Stimulated activated memory B cell treated with anti-CD40 and anti-IgM and Interleukin-4, amounts not matched to agents 10 μg/mL and 1 μg/mL and 100 μg/mL, for 72 hours (primary cell): ENCODE data around the gene TMEM117.

Source experiments
- ATAC-seq: fragments of 150-1000 bp; cut with Tn5 transposase; 2 replicates; pipeline ENCODE4 v1.10.0; 2021
- H3K27ac Mint-ChIP-seq: one replicate; pipeline ENCODE4 v1.8.0; 2022; ENCODE audit warnings: mild to moderate bottlenecking, mixed read lengths
- H3K27me3 Mint-ChIP-seq: one replicate; pipeline ENCODE4 v1.8.0; 2022; ENCODE audit warnings: mixed read lengths
- H3K36me3 Mint-ChIP-seq: one replicate; pipeline ENCODE4 v1.8.0; 2022; ENCODE audit warnings: mixed read lengths
- H3K4me1 Mint-ChIP-seq: one replicate; pipeline ENCODE4 v1.8.0; 2022; ENCODE audit warnings: mixed read lengths
- H3K4me3 Mint-ChIP-seq: one replicate; pipeline ENCODE4 v1.8.0; 2022; ENCODE audit warnings: mild to moderate bottlenecking, moderate library complexity, mixed read lengths
- H3K9me3 Mint-ChIP-seq: one replicate; pipeline ENCODE4 v1.8.0; 2022; ENCODE audit warnings: mixed read lengths

TMEM117 gene

GRCh38 chr12:44296624-44297197 is 460.8 kb downstream of the TMEM117 start:
- Mint-ChIP-seq H3K4me3 (no peak overlapping the region), H3K27ac (peak overlapping the region; percentile 76), H3K36me3 (peaks cover 13% of the 10 kb centered on the region), H3K9me3 (peaks cover 9% of the 10 kb centered on the region), H3K27me3 (no peaks in the 10 kb centered on the region), H3K4me1 (peaks cover 22% of the 10 kb centered on the region)
- no peak for ATAC-seq

- H3K27ac Mint-ChIP-seq = no peak overlapping the region
- H3K4me1 Mint-ChIP-seq = peaks cover 14% of the 10 kb centered on the region
- no peak overlapping the region for H3K4me3 Mint-ChIP-seq
- peaks cover 27% of the 10 kb centered on the region for H3K36me3 Mint-ChIP-seq
- no peaks in the 10 kb centered on the region for H3K27me3 Mint-ChIP-seq
- H3K9me3 Mint-ChIP-seq = peaks cover 9% of the 10 kb centered on the region
- ATAC-seq = no peak
Measured at GRCh38 chr12:44299524-44299923, 463.6 kb downstream of the TMEM117 start.

GRCh38 chr12:44307506-44308168 is 471.8 kb downstream of the TMEM117 start:
- Mint-ChIP-seq H3K4me3 (no peak overlapping the region), H3K27me3 (no peaks in the 10 kb centered on the region), H3K9me3 (peaks cover 5% of the 10 kb centered on the region), H3K36me3 (peaks cover 23% of the 10 kb centered on the region), H3K4me1 (peaks cover 9% of the 10 kb centered on the region), H3K27ac (no peak overlapping the region)
- no peak for ATAC-seq

GRCh38 chr12:44313188-44313587 is 477.3 kb downstream of the TMEM117 start:
- H3K9me3 Mint-ChIP-seq = peaks cover 5% of the 10 kb centered on the region
- no peak for ATAC-seq
- H3K4me1 Mint-ChIP-seq = no peaks in the 10 kb centered on the region
- peaks cover 20% of the 10 kb centered on the region for H3K36me3 Mint-ChIP-seq
- H3K27me3 Mint-ChIP-seq = no peaks in the 10 kb centered on the region
- H3K4me3 Mint-ChIP-seq = no peak overlapping the region
- H3K27ac Mint-ChIP-seq = no peak overlapping the region

- peaks cover 5% of the 10 kb centered on the region for H3K9me3 Mint-ChIP-seq
- H3K27me3 Mint-ChIP-seq = no peaks in the 10 kb centered on the region
- H3K36me3 Mint-ChIP-seq = peaks cover 20% of the 10 kb centered on the region
- H3K4me1 Mint-ChIP-seq = no peaks in the 10 kb centered on the region
- ATAC-seq = no peak
- H3K27ac Mint-ChIP-seq = no peak overlapping the region
- H3K4me3 Mint-ChIP-seq = no peak overlapping the region
Measured at GRCh38 chr12:44314007-44314500, 478.2 kb downstream of the TMEM117 start.

- Mint-ChIP-seq H3K4me3 (no peak overlapping the region), H3K9me3 (no peaks in the 10 kb centered on the region), H3K27me3 (no peaks in the 10 kb centered on the region), H3K27ac (no peak overlapping the region), H3K36me3 (peaks cover 13% of the 10 kb centered on the region), H3K4me1 (no peaks in the 10 kb centered on the region)
- peak; percentile 66 for ATAC-seq
Measured at GRCh38 chr12:44317651-44318126, 481.8 kb downstream of the TMEM117 start.

GRCh38 chr12:44331269-44331668 is 495.4 kb downstream of the TMEM117 start:
- Mint-ChIP-seq H3K9me3 (peaks cover 4% of the 10 kb centered on the region), H3K27me3 (no peaks in the 10 kb centered on the region), H3K36me3 (peaks cover 12% of the 10 kb centered on the region), H3K4me3 (no peak overlapping the region), H3K4me1 (no peaks in the 10 kb centered on the region), H3K27ac (no peak overlapping the region)
- ATAC-seq = no peak

GRCh38 chr12:44334347-44334746 is 498.5 kb downstream of the TMEM117 start:
- H3K4me3 Mint-ChIP-seq = no peak overlapping the region
- no peaks in the 10 kb centered on the region for H3K27me3 Mint-ChIP-seq
- peaks cover 4% of the 10 kb centered on the region for H3K9me3 Mint-ChIP-seq
- peaks cover 12% of the 10 kb centered on the region for H3K36me3 Mint-ChIP-seq
- no peak for ATAC-seq
- H3K4me1 Mint-ChIP-seq = no peaks in the 10 kb centered on the region
- no peak overlapping the region for H3K27ac Mint-ChIP-seq

- peaks cover 4% of the 10 kb centered on the region for H3K9me3 Mint-ChIP-seq
- no peak overlapping the region for H3K4me3 Mint-ChIP-seq
- ATAC-seq = no peak
- H3K27ac Mint-ChIP-seq = no peak overlapping the region
- peaks cover 12% of the 10 kb centered on the region for H3K36me3 Mint-ChIP-seq
- no peaks in the 10 kb centered on the region for H3K4me1 Mint-ChIP-seq
- no peaks in the 10 kb centered on the region for H3K27me3 Mint-ChIP-seq
Measured at GRCh38 chr12:44335030-44335429, 499.1 kb downstream of the TMEM117 start.

- no peak overlapping the region for H3K4me3 Mint-ChIP-seq
- H3K4me1 Mint-ChIP-seq = no peaks in the 10 kb centered on the region
- H3K9me3 Mint-ChIP-seq = peaks cover 4% of the 10 kb centered on the region
- ATAC-seq = no peak
- no peaks in the 10 kb centered on the region for H3K27me3 Mint-ChIP-seq
- peaks cover 12% of the 10 kb centered on the region for H3K36me3 Mint-ChIP-seq
- no peak overlapping the region for H3K27ac Mint-ChIP-seq
Measured at GRCh38 chr12:44336577-44336976, 500.7 kb downstream of the TMEM117 start.

GRCh38 chr12:44342371-44342770 is 506.5 kb downstream of the TMEM117 start:
- Mint-ChIP-seq H3K27ac (no peak overlapping the region), H3K4me3 (no peak overlapping the region), H3K27me3 (no peaks in the 10 kb centered on the region), H3K9me3 (no peaks in the 10 kb centered on the region), H3K4me1 (no peaks in the 10 kb centered on the region), H3K36me3 (no peaks in the 10 kb centered on the region)
- no peak for ATAC-seq

GRCh38 chr12:44347145-44347544 is 511.3 kb downstream of the TMEM117 start:
- Mint-ChIP-seq H3K4me3 (no peak overlapping the region), H3K36me3 (peaks cover 9% of the 10 kb centered on the region), H3K27me3 (no peaks in the 10 kb centered on the region), H3K27ac (no peak overlapping the region), H3K9me3 (no peaks in the 10 kb centered on the region), H3K4me1 (no peaks in the 10 kb centered on the region)
- no peak for ATAC-seq

- H3K27ac Mint-ChIP-seq = no peak overlapping the region
- no peaks in the 10 kb centered on the region for H3K4me1 Mint-ChIP-seq
- H3K36me3 Mint-ChIP-seq = peaks cover 13% of the 10 kb centered on the region
- no peak overlapping the region for H3K4me3 Mint-ChIP-seq
- H3K9me3 Mint-ChIP-seq = peaks cover 3% of the 10 kb centered on the region
- no peak for ATAC-seq
- no peaks in the 10 kb centered on the region for H3K27me3 Mint-ChIP-seq
Measured at GRCh38 chr12:44357494-44357893, 521.6 kb downstream of the TMEM117 start.

GRCh38 chr12:44358636-44359035 is 522.8 kb downstream of the TMEM117 start:
- no peak for ATAC-seq
- H3K27ac Mint-ChIP-seq = no peak overlapping the region
- peaks cover 3% of the 10 kb centered on the region for H3K9me3 Mint-ChIP-seq
- peaks cover 13% of the 10 kb centered on the region for H3K36me3 Mint-ChIP-seq
- no peak overlapping the region for H3K4me3 Mint-ChIP-seq
- no peaks in the 10 kb centered on the region for H3K4me1 Mint-ChIP-seq
- H3K27me3 Mint-ChIP-seq = no peaks in the 10 kb centered on the region

- no peak for ATAC-seq
- no peak overlapping the region for H3K4me3 Mint-ChIP-seq
- peaks cover 10% of the 10 kb centered on the region for H3K4me1 Mint-ChIP-seq
- no peaks in the 10 kb centered on the region for H3K27me3 Mint-ChIP-seq
- peaks cover 2% of the 10 kb centered on the region for H3K9me3 Mint-ChIP-seq
- H3K27ac Mint-ChIP-seq = no peak overlapping the region
- no peaks in the 10 kb centered on the region for H3K36me3 Mint-ChIP-seq
Measured at GRCh38 chr12:44362947-44363346, 527.1 kb downstream of the TMEM117 start.

GRCh38 chr12:44367136-44367535 is 531.3 kb downstream of the TMEM117 start:
- Mint-ChIP-seq H3K4me3 (no peak overlapping the region), H3K4me1 (peaks cover 15% of the 10 kb centered on the region), H3K36me3 (no peaks in the 10 kb centered on the region), H3K27ac (no peak overlapping the region), H3K27me3 (no peaks in the 10 kb centered on the region), H3K9me3 (peaks cover 3% of the 10 kb centered on the region)
- no peak for ATAC-seq
